HG03066 (cell line): Measurements from ENCODE around the gene CEMIP2.

Experiments
- ATAC-seq: cut with Tn5 transposase; IDR thresholded peaks from one replicate; pipeline ENCODE4 v1.9.1; 2021; ENCODE audit warnings: low read depth; ENCODE audit not compliant: unreplicated experiment

The CEMIP2 gene

DNA sequence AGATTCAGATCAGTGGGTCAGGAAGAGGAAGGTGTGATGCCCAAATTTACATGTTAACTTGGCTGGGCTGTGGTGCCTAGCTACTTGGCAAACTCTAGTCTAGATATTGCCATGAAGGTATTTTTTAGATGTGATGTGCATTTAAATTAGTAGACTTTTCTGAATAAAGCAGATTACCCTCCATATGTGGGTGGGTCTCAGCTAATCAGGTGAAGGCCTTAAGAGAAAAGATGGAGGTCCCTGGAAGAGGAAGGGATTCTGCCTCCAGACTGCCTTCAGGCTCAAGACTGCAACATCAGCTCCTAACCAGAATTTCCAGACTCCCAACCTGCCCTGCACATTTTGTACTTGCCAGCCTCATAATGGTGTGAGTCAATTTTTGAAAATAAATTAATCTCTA lies 115.8 kb downstream of the CEMIP2 start:
- ATAC-seq = no peak

DNA sequence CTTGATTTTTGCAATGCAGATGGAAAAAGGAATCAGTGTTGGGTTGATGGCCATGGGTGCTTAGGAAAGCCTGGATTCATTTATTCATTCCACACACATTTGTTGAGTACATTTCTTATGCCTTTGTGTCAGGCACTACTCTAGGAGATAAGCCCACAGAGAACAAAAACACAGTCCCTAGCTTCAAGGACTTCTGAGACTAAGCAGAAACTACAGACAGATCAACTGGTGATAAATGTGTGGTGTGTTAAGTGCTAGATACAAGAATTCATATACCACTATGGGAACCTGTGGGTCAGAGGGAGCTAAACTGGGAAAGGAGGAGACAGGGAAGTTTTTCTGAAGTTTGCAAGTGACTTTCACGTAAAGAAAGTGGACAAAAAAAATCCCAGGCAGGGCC lies 119.9 kb downstream of the CEMIP2 start:
- ATAC-seq = no peak

DNA sequence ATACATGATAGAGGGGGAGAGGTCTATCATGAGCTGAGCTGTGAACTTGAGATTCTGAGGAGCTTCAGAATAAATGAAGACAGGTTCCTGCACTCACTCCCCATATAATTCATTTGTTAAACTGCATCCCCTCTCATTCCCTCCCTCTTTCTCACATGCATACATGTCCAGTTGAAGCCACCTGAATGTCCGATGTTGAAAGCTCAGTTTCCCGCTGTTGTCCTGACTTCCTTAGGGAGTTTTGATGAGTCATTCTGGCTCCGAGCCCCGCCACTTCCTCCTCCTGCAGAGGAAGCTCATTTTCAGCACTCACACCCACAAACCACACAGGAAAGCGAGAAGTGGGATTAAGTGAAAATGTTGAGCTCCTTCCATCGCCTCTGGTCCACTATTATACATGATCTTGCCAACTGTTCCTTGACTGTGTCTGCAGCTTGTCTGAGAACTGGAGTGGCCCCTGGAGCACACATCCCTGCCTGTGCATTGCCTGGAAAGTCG lies 121.2 kb downstream of the CEMIP2 start:
- no peak for ATAC-seq

DNA sequence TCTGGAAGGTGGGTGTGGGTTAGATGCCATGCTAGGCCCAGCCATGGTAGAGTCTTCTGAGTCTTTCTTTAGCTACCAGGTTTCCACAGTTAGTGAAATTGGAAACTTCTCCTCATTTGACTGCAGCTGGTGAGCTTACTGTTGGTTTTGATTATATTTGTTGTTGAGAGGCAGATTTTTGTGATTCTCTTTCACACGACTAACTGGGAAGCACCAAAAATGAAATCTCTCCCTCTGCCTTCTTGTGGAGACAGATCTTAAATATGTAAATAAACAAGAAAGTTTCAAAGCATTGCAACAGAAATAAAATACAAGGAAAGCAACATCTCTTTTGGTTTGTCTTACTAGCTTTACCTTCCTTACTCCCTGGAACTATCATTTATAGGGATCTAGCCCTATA lies 122.2 kb downstream of the CEMIP2 start:
- ATAC-seq = no peak

DNA sequence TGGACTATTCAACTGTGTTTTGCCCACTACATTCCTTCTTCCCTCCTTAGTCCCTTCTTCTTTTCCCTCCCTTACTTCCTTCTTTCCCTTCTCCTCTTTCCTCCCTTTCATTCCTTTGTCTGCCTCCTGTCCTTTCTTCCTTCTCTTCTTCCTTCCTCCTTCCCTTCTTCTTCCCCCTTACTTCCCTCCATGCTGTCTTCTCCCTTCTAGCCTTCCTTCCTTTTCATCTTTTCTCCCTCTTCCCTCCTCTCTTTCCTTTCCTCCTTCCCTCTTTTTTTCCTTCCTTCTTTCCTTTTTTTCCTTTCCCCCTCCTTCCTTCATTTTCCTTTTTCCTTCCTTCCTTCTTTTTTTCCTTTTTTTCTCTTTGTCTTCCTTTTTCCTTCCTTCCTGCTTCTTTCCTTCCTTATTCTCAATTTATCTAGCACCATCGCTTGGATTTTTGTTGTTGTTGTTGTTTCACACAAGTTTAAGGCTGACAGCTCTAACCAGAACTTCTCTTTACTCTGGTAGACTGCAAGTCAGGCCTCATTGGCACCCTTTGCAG lies 123.4 kb downstream of the CEMIP2 start:
- no peak for ATAC-seq

DNA sequence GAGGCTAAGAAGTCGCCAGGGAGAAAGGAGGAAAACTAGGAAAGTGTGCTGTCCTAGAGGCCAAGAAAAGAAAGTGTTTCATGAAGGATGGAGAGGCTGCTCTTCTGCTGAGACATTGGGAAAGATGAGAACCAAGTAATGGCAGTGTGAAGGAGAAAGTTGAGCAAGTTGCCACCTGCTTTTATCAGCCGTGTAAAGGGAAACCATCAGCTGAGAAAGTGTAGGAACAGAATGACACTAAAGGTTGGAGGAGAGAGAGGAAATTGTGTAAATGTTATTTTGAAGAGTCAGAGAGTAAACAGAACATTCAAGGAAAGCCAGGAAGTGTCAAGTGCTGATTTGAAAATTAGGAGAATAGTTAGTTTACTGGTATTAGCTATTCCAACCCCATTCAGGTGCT lies 125.0 kb downstream of the CEMIP2 start:
- ATAC-seq = no peak

DNA sequence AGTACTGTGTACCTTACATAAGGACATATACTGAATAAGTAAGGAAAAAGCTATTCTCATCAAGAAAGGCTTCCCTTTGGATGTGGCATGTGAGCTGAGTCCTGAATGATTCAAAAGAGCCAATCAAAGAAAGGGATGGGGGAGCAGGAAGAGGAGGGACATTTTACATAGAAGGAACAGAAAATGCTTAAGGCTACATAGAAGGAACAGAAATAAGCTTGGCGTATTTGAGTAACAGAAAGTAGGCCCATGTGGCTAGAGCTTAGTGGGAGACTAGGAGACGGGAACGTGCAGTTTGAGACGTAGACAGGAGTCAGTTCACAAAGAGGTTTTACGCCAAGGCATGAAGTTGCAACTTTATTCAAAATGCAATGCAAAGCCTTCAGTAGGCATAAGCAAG lies 126.3 kb downstream of the CEMIP2 start:
- ATAC-seq = no peak

DNA sequence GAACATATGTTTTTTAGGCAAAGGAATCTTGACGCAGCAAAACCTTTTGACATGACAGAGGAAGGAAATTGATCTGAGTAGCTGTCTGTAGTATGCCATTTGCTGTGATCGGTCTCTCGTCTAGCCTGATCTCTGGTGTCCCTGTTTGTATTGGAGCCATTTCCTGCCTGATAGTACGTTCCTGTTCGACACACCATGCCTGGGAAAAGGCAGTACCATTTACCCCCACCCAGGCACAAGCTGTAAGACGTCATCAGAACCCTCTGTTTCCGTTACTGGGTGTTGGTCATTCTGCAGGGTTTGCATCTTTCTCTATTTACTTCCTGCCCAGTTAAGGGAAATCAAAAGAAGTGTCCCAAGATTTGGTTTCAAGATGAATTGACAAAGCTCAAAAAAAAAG lies 129.7 kb downstream of the CEMIP2 start:
- no peak for ATAC-seq

DNA sequence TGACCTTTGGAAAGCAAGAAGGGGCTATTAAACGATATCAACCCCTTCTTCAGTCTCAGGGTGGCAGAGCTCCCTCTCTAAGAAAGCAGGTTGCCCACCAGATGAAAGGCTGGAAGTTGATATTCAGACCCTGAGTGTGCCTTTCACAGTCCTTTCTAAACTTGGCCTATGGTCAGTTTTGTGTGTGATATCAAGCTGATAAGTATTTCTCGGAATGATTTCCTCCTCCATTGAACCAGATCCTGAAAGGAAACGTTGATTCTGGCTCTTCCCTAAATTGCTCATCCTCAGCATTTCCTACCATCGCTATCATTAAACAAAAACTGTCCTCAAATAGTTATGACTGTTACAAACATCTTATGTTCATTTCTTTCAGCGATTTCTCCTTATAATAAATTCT lies 130.4 kb downstream of the CEMIP2 start:
- ATAC-seq = no peak

DNA sequence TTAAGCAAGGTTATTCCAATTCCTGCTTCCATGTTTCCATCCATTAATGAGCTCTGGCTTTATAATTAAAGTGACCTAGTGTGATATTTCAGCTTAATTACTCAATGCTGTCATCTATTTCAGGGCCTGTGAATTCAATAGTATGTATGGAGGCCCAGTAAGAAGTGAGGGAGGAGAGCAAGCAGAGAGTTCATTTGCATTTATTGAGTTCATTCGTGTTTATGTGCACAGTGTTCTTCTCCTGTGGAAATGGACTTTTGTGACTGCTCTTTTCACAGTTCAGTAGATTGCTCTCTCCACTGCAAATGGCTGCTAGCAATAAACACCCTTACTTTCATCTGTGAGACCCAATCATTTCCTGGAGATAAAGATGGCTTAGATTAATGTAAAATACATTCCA lies 130.9 kb downstream of the CEMIP2 start:
- no peak for ATAC-seq

DNA sequence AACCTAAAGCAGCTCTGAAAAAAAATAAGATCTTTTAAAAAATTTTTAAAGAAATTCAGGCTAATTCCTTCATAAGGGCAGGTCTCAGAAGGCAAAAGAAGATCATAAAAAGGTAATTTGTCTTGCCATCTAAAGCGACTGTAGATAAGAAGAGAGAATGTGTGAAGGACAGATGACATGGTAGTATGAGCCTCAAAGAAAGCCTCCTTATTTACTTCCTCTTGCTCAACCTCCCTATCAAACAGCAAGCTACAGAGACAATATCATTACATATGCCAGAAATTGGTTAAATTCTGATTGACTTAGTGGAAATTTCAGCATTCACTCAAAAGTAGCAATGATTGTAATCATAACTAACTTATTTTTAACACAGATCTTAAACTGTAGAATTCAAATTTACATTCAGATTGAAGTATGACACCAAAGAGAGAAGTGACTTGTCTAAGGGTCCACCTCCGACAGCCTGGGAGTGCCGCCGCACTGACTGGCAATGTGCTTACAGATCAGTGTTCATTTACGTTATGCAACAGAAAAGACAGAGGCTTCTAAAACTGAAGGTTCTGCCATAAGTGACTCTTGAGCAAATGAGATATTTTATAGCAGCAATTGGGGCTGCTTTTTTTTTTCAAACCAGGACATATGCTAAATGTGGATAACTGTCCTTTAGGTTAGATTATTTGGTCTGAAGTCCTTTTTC lies 132.0 kb downstream of the CEMIP2 start:
- no peak for ATAC-seq

DNA sequence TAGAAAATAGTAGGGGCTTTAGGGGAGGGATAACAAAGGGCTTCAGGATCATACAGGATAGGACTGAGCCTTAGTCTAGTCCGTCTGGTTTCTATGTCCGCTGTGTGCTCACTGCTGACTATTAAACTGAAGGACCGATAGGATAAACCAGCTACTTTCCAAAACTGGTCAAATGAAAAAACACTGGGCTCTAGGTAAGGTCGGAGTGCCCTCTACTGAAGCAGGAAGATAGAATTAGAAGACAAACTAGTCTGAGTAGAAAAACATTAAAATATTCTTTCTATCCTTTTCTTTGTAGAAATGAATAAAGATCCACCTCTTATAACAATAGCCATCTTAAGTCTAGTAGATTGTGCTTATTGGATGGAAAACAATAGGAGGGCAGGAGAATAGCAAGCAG lies 133.6 kb downstream of the CEMIP2 start:
- ATAC-seq = no peak
